AML-193 (cell line): ENCODE measurements around the gene SAP25.
"Not testable (repeated sequence)": the region's sequence is repeated elsewhere in the genome, so short reads cannot be mapped to it uniquely, and the experiment has no call there.

Source experiments
- DNase-seq, 2 experiments: peaks; one replicate each; lab custom pipeline; 2025; lab: John Stamatoyannopoulos, UW

The SAP25 gene

DNA sequence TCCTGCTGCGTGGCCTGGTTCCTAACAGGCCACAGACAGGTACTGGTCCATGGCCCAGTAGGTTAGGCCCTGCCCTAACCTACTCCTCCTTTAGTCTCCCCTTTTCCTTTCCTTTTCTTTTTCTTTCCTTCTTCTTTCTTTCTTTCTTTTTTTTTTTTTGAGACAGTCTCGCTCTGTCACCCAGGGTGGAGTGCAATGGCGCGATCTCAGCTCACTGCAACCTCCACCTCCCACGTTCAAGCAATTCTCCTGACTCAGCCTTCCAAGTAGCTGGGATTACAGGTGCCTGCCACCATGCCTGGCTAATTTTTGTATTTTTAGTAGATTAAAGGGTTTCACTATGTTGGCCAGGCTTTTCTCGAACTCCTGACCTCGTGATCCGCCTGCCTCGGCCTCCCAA, 37.7 kb downstream of the SAP25 start:
- DNase-seq: not testable (repeated sequence)

GRCh38 chr7:100532165-100533022, 41.3 kb downstream of the SAP25 start:
- DNase-seq: no peak

DNA sequence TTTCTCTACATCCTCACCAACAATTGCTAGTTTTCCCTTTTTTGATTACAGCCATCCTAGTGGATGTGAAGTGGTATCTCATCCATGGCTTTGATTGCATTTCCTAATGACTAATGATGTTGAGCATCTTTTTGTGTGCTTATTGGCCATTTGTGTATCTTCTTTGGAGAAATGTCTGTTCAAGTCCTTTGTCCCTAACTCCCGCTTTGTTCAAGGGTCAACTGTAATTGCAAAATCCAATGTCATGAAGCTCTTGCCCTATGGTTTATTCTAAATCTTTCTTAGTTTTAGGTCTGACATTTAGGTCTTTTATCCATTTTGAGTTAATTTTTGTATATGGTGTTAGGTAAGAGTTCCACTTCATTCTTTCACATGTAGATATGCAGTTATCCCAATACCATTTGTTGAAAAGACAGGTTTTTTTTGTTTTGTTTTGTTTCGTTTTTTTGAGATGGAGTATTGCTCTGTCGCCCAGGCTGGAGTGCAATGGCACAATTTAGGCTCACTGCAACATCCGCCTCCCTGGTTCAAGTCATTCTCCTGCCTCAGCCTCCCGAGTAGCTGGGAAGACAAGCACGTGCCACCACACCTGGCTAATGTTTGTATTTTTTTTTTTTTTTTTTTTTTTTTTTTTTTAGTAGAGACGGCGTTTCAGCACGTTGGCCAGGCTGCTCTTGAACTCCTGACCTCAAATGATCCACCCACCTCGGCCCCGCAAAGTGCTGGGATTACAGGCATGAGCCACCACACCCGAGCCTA, 45.4 kb downstream of the SAP25 start:
- not testable (repeated sequence) for DNase-seq

- not testable (repeated sequence) for DNase-seq
These were observed 50.5 kb downstream of the SAP25 start for GRCh38 chr7:100523192-100523591.
